ENCODE data around the gene MLIP. TPM values are rescaled to one million over a fixed set of nuclear protein-coding genes. Genes with fewer than 3 reads are reported as not detected.
A peak's percentile ranks its signal among the peaks of the same experiment; 100 is the strongest.
"Not testable (repeated sequence)": the region's sequence is repeated elsewhere in the genome, so short reads cannot be mapped to it uniquely, and the experiment has no call there.

The MLIP gene
- polyA plus RNA-seq, 1 donor = 0.30 TPM

DNA sequence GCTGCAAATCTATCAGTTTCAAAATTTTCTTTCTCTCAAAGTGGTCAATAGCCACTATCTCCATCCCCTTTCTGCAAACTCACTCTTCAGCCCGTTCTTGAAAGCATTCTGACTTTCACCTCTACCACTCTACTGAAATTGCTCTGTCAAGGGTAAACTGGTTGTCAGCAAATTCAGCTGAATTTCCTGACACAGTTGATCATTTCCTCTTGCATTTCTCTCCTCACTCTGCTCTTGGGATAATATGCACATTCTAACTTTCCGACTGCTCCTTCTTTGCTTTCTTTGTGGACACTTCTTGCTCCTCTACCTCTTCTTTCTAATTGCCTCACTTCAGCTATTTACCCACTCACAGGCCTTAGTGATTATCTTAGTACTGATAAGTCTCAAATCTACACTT is 123.3 kb downstream of the MLIP start:
- no peak for DNase-seq

- DNase-seq = no peak
These were observed 125.7 kb downstream of the MLIP start for GRCh38 chr6:54236984-54237383.

- peak; percentile 18 for DNase-seq
These were observed 127.2 kb downstream of the MLIP start for GRCh38 chr6:54238396-54238795.

GRCh38 chr6:54243699-54244098 is 132.5 kb downstream of the MLIP start:
- DNase-seq = no peak

DNA sequence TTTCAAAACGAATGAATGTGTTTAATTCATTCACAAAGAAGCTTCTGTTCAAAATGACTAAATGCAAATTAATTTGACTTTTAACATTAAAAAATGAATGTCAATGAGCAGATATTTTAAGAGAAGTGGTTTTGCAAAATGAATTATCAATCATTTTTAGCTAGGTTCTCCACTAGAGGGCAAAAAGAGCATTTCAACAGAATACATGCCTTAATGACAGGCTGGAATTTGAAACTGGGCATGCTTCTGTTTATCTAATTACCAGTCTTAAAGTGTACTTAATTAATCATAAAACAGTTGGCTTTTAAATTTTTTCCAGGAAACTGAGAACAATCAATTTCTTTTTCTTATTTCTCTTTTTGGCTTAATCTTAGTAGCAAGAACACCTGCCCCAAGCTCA is 133.2 kb downstream of the MLIP start:
- no peak for DNase-seq

- DNase-seq = no peak
These were observed 134.0 kb downstream of the MLIP start for GRCh38 chr6:54245265-54245664.

- no peak for DNase-seq
These were observed 137.1 kb downstream of the MLIP start for GRCh38 chr6:54248319-54248718.

GRCh38 chr6:54248994-54249393 is 137.8 kb downstream of the MLIP start:
- no peak for DNase-seq

DNA sequence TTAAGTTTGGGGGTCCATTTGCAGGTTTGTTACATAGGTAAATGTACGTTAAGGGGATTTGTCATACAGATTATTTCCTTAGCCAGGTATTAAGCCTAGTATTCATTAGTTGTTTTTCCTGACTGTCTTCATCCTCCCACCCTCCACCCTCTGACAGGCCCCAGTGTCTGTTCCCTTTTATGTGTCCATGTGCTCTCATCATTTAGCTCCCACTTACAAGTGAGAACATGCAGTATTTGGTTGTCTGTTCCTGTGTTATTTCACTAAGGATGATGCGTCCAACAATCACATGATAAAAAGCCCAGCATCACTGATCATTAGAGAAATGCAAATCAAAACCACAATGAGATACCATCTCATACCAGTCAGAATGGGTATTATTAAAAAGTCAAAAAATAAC is 138.6 kb downstream of the MLIP start:
- DNase-seq = not testable (repeated sequence)

DNA sequence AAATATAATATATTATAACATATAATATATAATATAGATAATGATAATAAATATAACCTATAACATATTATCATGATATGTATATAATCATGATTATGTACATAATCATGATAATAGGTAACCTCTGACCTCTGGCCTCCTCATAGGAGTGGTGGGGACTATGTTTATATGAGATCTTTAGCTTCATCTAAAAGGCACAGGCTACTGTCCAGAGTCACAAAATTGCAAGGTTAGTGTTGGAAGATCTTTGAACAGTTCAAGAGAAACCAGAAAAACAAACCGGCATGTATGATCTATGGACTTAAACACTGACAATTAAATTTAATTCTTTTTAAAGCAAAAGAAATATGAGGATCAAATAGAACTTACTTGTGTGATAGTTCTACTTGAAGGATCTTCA is 141.3 kb downstream of the MLIP start:
- no peak for DNase-seq

- no peak for DNase-seq
These were observed 141.7 kb downstream of the MLIP start for GRCh38 chr6:54252916-54253315.

GRCh38 chr6:54254886-54255285 is 143.6 kb downstream of the MLIP start:
- no peak for DNase-seq

GRCh38 chr6:54255886-54256285 is 144.6 kb downstream of the MLIP start:
- DNase-seq = no peak

DNA sequence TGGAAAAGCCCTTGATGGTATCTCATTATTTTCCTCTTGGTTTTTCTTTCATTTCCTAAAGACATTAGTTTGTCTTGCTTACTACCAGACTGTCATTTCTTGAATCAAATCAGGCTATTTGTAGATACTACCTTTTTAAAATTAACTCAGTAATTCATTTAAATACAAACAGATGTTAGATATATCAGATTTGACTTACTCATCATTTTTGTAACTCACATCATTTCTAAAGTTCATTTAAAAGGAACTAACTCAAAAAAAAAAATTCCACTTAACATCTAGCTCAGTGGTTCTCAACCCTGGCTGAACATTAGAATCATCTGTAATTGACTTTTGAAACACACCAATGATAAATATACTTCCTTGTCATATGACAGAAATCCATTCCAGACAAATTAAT is 148.8 kb downstream of the MLIP start:
- no peak for DNase-seq

DNA sequence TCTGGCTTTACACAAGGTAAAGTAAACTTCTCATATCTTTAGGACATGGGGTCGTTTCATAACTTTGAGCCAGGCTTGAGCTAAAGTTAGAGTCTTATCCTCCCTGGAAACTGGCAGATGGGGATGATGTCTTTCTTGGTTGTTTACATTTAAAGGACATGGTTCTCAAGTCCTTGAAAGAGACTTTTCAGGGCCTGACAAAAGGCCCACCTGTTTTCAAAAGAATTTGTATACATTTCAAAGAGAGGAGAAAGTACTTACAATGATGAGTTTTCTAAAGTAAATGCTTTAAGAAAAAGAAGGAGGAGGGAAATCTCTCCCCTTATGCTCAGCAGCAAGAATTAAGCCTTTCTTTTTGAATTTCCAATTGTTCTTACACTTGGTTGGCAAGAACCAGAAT is 151.3 kb downstream of the MLIP start:
- no peak for DNase-seq

DNA sequence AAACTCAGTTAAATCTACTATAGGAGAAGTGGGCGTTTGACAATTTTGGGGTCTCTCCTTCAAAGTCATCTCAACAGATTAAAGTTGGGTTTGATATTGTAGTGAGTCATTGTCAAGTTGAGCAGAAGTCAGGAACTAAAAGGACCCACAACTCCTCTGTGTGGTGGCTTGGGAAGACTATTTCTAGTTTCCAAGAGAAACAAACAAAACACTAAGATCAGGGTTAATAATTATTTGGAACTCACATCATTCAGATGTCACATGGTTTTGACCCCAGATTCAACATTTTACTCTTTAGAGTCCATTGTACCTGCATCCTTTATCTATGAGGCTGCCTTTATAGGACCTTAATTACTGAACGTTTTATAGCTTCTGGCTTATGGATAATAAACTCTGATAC is 151.7 kb downstream of the MLIP start:
- no peak for DNase-seq

- no peak for DNase-seq
These were observed 153.5 kb downstream of the MLIP start for GRCh38 chr6:54264581-54265272.

- no peak for DNase-seq
These were observed 155.2 kb downstream of the MLIP start for GRCh38 chr6:54266400-54266923.

- peak; percentile 34 for DNase-seq
These were observed 156.6 kb downstream of the MLIP start for GRCh38 chr6:54267798-54268197.

- DNase-seq = no peak
These were observed 162.1 kb downstream of the MLIP start for GRCh38 chr6:54273214-54273820.

DNA sequence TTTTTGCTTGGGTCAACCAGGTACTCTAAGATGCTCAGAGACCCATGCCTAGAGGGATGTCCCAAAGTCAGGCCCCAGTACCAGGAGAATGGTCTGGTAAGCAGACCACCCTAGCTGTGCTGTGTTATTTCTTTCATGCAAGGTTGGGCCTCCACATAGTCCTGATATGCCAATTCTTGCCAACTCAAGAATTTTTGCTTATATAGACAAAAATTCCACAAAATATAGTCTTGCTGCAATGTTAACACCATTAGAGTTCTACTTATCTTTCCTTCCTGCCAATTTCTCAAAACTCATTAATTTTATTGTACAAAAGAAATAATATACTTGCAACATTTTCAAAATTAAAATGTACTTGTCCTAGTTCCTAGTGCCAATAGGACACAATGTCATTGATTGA is 163.1 kb downstream of the MLIP start:
- no peak for DNase-seq

DNA sequence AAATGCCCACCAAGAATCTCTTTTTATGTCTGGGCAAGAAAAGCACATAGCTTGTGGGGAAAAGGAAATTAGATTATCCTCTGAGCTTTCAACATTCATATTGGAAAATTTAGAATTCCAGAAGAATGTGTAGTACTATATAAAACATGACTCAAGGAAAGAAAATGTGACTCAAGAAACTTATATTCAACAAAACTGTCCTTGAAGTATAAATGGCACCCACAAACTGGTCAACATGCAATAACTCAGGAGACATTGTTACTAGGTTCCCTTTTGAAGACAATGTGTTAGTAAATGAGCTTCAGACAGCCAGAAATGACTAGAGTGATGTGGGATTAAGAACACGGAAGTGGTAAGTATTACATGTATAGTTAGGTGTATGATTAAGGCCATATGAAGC is 170.9 kb downstream of the MLIP start:
- no peak for DNase-seq

GRCh38 chr6:54284161-54284860 is 173.1 kb downstream of the MLIP start:
- peak; percentile 25 for DNase-seq

Measured in left kidney (tissue), 2 donors.